SU-DHL-6 (cell line): ENCODE data around the gene MAPKAPK2.

Experiments used
- EZH2phosphoT487 ChIP-seq: fragments of 200-600 bp; sonication (generic), shearing (Covaris generic); conservative IDR thresholded peaks from 2 replicates; pipeline ENCODE4 v1.6.1; 2018; ENCODE audit warnings: mild to moderate bottlenecking, antibody characterized with exemption, low read length, moderate library complexity, mixed read lengths
- TF ChIP-seq, protein P1 (sequence below): fragments of 200-600 bp; sonication (generic); IDR thresholded peaks from one replicate; pipeline ENCODE4 v1.5.1; 2017; ENCODE audit warnings: antibody characterized with exemption, mild to moderate bottlenecking, low read length, moderate library complexity; ENCODE audit not compliant: insufficient read depth, poor library complexity, severe bottlenecking

DNA sequence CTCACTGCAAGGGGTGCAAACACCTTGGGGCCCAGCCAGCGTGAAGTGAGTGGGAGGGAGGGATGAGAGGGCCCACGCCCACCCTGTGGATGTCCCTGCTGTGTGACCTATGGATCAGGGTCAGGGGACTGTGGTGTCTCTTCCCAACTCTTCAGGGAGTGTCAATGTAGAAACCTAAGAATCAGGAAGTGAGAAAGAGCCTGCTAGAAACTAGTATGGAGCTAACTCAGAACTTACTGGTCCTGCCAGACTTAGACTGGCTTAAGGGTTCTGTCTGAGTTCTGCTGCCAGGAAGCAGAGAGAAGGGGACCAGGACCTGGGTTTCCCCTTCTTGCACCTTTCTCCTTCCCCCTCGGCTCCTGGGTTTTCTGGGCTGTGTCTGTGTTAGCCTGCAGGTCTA lies 89.4 kb downstream of the MAPKAPK2 start:
- TF ChIP-seq, protein P1, sequence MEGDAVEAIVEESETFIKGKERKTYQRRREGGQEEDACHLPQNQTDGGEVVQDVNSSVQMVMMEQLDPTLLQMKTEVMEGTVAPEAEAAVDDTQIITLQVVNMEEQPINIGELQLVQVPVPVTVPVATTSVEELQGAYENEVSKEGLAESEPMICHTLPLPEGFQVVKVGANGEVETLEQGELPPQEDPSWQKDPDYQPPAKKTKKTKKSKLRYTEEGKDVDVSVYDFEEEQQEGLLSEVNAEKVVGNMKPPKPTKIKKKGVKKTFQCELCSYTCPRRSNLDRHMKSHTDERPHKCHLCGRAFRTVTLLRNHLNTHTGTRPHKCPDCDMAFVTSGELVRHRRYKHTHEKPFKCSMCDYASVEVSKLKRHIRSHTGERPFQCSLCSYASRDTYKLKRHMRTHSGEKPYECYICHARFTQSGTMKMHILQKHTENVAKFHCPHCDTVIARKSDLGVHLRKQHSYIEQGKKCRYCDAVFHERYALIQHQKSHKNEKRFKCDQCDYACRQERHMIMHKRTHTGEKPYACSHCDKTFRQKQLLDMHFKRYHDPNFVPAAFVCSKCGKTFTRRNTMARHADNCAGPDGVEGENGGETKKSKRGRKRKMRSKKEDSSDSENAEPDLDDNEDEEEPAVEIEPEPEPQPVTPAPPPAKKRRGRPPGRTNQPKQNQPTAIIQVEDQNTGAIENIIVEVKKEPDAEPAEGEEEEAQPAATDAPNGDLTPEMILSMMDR: no peak
- no peak for TF ChIP-seq EZH2phosphoT487
